CD4-positive, alpha-beta T cell (primary cell): ENCODE data around the gene PIK3C2G. TPM values are rescaled to one million over a fixed set of nuclear protein-coding genes. Genes with fewer than 3 reads are reported as not detected.

Experiments
- ATAC-seq: fragments of 200-7000 bp; cut with Tn5 transposase; one replicate; pipeline ENCODE4 v1.10.0; 2022; ENCODE audit warnings: mild to moderate bottlenecking; ENCODE audit not compliant: poor library complexity
- CTCF ChIA-PET: fragments of 350-600 bp; sonication (Branson Sonifier 250); formaldehyde crosslinking; loops from one replicate; lab custom pipeline; 2021; ENCODE audit warnings: antibody characterized with exemption, inconsistent platforms; lab: Charles Lee
- POLR2A ChIA-PET: fragments of 350-600 bp; sonication (Branson Sonifier 250); formaldehyde crosslinking; loops from one replicate; lab custom pipeline; 2021; ENCODE audit warnings: antibody characterized with exemption, inconsistent platforms; lab: Charles Lee
- DNase-seq, 14 experiments: peaks; one replicate each; pipeline ENCODE4 v3.0.0-alpha.2; 2013 to 2020; ENCODE audit warnings: mixed read lengths in 2 of 14
- H3K27ac ChIP-seq, 2 donors: one replicate each; pipeline versions ENCODE4 v1.5.1 to v1.7.0; 2013; ENCODE audit warnings: low read length in 2 of 2, low read depth in 1 of 2, mild to moderate bottlenecking in 1 of 2
- H3K27me3 ChIP-seq, 2 experiments: 1 replicate in 1 of 2; 2 replicates in 1 of 2; pipeline versions ENCODE4 v1.6.1 to v1.7.0; 2013; ENCODE audit warnings: low read length in 2 of 2, control low read depth in 1 of 2, mild to moderate bottlenecking in 1 of 2, moderate library complexity in 1 of 2; ENCODE audit not compliant: insufficient read depth in 2 of 2, control insufficient read depth in 1 of 2
- H3K36me3 ChIP-seq: one replicate; pipeline ENCODE4 v1.6.1; 2013; ENCODE audit warnings: low read length, control low read depth; ENCODE audit not compliant: insufficient read depth
- H3K4me1 ChIP-seq: one replicate; pipeline ENCODE4 v1.6.1; 2013; ENCODE audit warnings: low read length, control low read depth; ENCODE audit not compliant: insufficient read depth
- H3K4me3 ChIP-seq: one replicate; pipeline ENCODE4 v1.5.1; 2013; ENCODE audit warnings: mild to moderate bottlenecking, low read length, moderate library complexity
- H3K9me3 ChIP-seq, 2 experiments: 1 replicate in 1 of 2; 2 replicates in 1 of 2; pipeline versions ENCODE4 v1.6.1 to v1.7.0; 2013; ENCODE audit warnings: low read length in 2 of 2, mild to moderate bottlenecking in 2 of 2, control low read depth in 1 of 2, moderate library complexity in 1 of 2; ENCODE audit not compliant: control insufficient read depth in 1 of 2, insufficient read depth in 1 of 2
- H3K27ac Mint-ChIP-seq: one replicate; pipeline ENCODE4 v1.8.0; 2020; ENCODE audit warnings: mixed read lengths
- H3K27me3 Mint-ChIP-seq: one replicate; pipeline ENCODE4 v1.8.0; 2021; ENCODE audit warnings: mixed read lengths
- H3K36me3 Mint-ChIP-seq: one replicate; pipeline ENCODE4 v1.8.0; 2021; ENCODE audit warnings: low read depth, mixed read lengths
- H3K4me1 Mint-ChIP-seq: one replicate; pipeline ENCODE4 v1.8.0; 2021; ENCODE audit warnings: low read depth, mixed read lengths
- H3K4me3 Mint-ChIP-seq: one replicate; pipeline ENCODE4 v1.8.0; 2020; ENCODE audit warnings: mild to moderate bottlenecking, mixed read lengths
- H3K9me3 Mint-ChIP-seq: one replicate; pipeline ENCODE4 v1.8.0; 2020; ENCODE audit warnings: mixed read lengths
- CTCF ChIP-seq: fragments of 200-600 bp; IDR thresholded peaks from one replicate; pipeline ENCODE4 v1.8.0; 2022; ENCODE audit warnings: antibody characterized with exemption, mild to moderate bottlenecking
- intact Hi-C, 2 experiments: fragments of 100-400 bp; cut with DNase I in 1 of 2; cut with micrococcal nuclease in 1 of 2; formaldehyde crosslinking; loops; one replicate each; pipeline versions ENCODE4 v1.15.1 to v1.9.0; 2023 to 2025; cut with DNase I, micrococcal nuclease
- total RNA-seq, 174 experiments: library from RNA in 2 of 174; stranded (reverse) in 2 of 174; gene quantifications; one replicate each; pipeline ENCODE4 v1.2.3 and lab custom pipeline; 2021 to 2026

The PIK3C2G gene
- total RNA-seq, 2 experiments from 2014 or later = not detected

GRCh38 chr12:18294889-18295288, 33.6 kb downstream of the PIK3C2G start:
- ATAC-seq (no peak), DNase-seq (no peak)
- ChIA-PET POLR2A (no interaction called here), CTCF (no interaction called here)
- Mint-ChIP-seq H3K27ac (no peak overlapping the region), H3K4me3 (no peak overlapping the region), H3K9me3 (peaks cover 5% of the 10 kb centered on the region), H3K4me1 (no peaks in the 10 kb centered on the region), H3K36me3 (no peaks in the 10 kb centered on the region), H3K27me3 (no peaks in the 10 kb centered on the region)
- Histone ChIP-seq H3K27ac (no peak overlapping the region), H3K9me3 (no peaks in the 10 kb centered on the region), H3K4me3 (no peak overlapping the region), H3K4me1 (no peaks in the 10 kb centered on the region), H3K27me3 (no peaks in the 10 kb centered on the region), H3K36me3 (no peaks in the 10 kb centered on the region)
- intact Hi-C loops = no loop called here
- TF ChIP-seq CTCF = no peak

- H3K27me3 ChIP-seq = no peaks in the 10 kb centered on the region
- Mint-ChIP-seq H3K9me3 (peaks cover 9% of the 10 kb centered on the region), H3K27me3 (no peaks in the 10 kb centered on the region), H3K36me3 (no peaks in the 10 kb centered on the region), H3K4me1 (no peaks in the 10 kb centered on the region), H3K4me3 (no peak overlapping the region), H3K27ac (no peak overlapping the region)
- peaks cover 0 to 5% of the 10 kb centered on the region in 2 experiments for H3K9me3 ChIP-seq
- POLR2A ChIA-PET = no interaction called here
- TF ChIP-seq CTCF = no peak
- H3K27ac ChIP-seq = no peak overlapping the region
- no peaks in the 10 kb centered on the region for H3K36me3 ChIP-seq
- CTCF ChIA-PET = no interaction called here
- intact Hi-C loops = no loop called here
- no peak overlapping the region for H3K4me3 ChIP-seq
- DNase-seq (no peak), ATAC-seq (no peak)
- no peaks in the 10 kb centered on the region for H3K4me1 ChIP-seq
Observed at GRCh38 chr12:18296201-18296908, 35.0 kb downstream of the PIK3C2G start.

- CTCF ChIA-PET = no interaction called here
- H3K36me3 Mint-ChIP-seq = no peaks in the 10 kb centered on the region
- no peaks in the 10 kb centered on the region for H3K4me1 Mint-ChIP-seq
- H3K9me3 Mint-ChIP-seq = peaks cover 9% of the 10 kb centered on the region
- Histone ChIP-seq H3K27me3 (no peaks in the 10 kb centered on the region), H3K9me3 (peaks cover 2 to 8% of the 10 kb centered on the region in 2 experiments), H3K4me3 (no peak overlapping the region), H3K4me1 (no peaks in the 10 kb centered on the region), H3K36me3 (no peaks in the 10 kb centered on the region), H3K27ac (no peak overlapping the region)
- H3K27me3 Mint-ChIP-seq = no peaks in the 10 kb centered on the region
- intact Hi-C loops = no loop called here
- H3K4me3 Mint-ChIP-seq = no peak overlapping the region
- TF ChIP-seq CTCF = no peak
- POLR2A ChIA-PET = no interaction called here
- H3K27ac Mint-ChIP-seq = no peak overlapping the region
- ATAC-seq (no peak), DNase-seq (no peak)
Observed at GRCh38 chr12:18296909-18297280, 35.6 kb downstream of the PIK3C2G start.
